ENCODE measurements around the gene CORO1C. TPM values are rescaled to one million over a fixed set of nuclear protein-coding genes. Genes with fewer than 3 reads are reported as not detected.

CORO1C gene
- total and polyA plus RNA-seq, 9 of the 15 experiments (the other 6 are each of a cell fraction or from before 2014, with no cell fraction given), result 55.2 to 280 (median 150) TPM

DNA sequence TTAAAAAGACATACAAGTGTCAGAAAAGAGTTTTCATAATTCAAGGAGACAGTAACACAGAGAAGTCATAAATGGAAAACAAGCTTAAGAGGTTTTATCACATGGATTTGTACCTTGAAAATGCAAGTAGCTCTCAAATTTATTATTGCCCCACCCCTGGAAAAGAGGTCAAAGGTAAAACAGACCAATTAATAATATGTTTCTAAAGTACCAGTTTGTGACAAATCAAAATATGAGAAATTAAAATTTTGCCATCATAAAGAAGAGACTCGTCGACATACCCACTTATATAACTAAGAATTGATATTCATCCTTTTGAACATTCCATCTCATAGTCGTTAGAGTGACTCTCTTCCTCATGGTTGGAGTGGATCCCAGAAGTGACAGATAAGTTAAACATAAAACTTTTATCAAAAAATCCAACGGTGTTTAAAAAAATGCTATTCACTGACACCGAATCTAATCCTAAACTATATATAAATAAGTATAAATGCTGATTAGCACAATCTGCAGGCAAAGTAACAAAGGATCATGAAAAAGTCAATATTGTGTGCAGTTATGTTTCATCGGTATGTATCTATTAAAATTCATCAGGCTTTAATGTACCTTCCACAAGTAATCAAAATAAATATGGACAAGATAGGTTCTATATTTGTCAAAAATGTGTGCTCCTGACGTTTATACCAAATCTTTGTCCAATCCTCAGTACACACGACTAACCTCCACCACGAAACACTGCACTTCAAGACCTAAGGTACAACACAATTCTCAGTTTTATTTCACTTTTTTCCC is 2.3 kb downstream of the CORO1C start (continued):
- TF ChIP-seq, protein P1, sequence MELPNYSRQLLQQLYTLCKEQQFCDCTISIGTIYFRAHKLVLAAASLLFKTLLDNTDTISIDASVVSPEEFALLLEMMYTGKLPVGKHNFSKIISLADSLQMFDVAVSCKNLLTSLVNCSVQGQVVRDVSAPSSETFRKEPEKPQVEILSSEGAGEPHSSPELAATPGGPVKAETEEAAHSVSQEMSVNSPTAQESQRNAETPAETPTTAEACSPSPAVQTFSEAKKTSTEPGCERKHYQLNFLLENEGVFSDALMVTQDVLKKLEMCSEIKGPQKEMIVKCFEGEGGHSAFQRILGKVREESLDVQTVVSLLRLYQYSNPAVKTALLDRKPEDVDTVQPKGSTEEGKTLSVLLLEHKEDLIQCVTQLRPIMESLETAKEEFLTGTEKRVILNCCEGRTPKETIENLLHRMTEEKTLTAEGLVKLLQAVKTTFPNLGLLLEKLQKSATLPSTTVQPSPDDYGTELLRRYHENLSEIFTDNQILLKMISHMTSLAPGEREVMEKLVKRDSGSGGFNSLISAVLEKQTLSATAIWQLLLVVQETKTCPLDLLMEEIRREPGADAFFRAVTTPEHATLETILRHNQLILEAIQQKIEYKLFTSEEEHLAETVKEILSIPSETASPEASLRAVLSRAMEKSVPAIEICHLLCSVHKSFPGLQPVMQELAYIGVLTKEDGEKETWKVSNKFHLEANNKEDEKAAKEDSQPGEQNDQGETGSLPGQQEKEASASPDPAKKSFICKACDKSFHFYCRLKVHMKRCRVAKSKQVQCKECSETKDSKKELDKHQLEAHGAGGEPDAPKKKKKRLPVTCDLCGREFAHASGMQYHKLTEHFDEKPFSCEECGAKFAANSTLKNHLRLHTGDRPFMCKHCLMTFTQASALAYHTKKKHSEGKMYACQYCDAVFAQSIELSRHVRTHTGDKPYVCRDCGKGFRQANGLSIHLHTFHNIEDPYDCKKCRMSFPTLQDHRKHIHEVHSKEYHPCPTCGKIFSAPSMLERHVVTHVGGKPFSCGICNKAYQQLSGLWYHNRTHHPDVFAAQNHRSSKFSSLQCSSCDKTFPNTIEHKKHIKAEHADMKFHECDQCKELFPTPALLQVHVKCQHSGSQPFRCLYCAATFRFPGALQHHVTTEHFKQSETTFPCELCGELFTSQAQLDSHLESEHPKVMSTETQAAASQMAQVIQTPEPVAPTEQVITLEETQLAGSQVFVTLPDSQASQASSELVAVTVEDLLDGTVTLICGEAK (IDR thresholded peaks at IDR 0.05), result peak; percentile 37; the same call in 1 of the 2 replicates
- TF ChIP-seq, protein P1 (CRISPR knock-in tag; IDR thresholded peaks at IDR 0.05), result no peak
- peak; percentile 66 for TF ChIP-seq NR2C1 (IDR thresholded peaks at IDR 0.05)
- TF ChIP-seq NR2C1 (tag; IDR thresholded peaks at IDR 0.05), result peak; percentile 60
- peak; percentile 57 for TF ChIP-seq CHD1 (IDR thresholded peaks at IDR 0.05; ENCODE audit: low read length)
- TF ChIP-seq NR2C2 (CRISPR knock-in tag; IDR thresholded peaks at IDR 0.05), result no peak
- TF ChIP-seq NR2C2 (tag; IDR thresholded peaks at IDR 0.05), result peak; percentile 53; the same call in 1 of the 2 replicates
- TF ChIP-seq C11orf30 (IDR thresholded peaks at IDR 0.05; ENCODE audit: low read depth), result peak; percentile 71
- peak; percentile 4 for TF ChIP-seq TAF9B (IDR thresholded peaks at IDR 0.05; ENCODE audit: partially characterized antibody)
- peak; percentile 65 for TF ChIP-seq ZNF316 (IDR thresholded peaks at IDR 0.05)
- TF ChIP-seq THRAP3 (IDR thresholded peaks at IDR 0.05; ENCODE audit: borderline replicate concordance), result 0 out of 2 replicates have a peak, but pooled peaks have one; percentile 67
- no peak for TF ChIP-seq U2AF1 (optimal IDR thresholded peaks at IDR 0.05; ENCODE audit: low read depth, low read length)
- TF ChIP-seq SP1 (CRISPR knock-in tag; IDR thresholded peaks at IDR 0.05), result 0 out of 2 replicates have a peak, but pooled peaks have one; percentile 7
- TF ChIP-seq, protein P2, sequence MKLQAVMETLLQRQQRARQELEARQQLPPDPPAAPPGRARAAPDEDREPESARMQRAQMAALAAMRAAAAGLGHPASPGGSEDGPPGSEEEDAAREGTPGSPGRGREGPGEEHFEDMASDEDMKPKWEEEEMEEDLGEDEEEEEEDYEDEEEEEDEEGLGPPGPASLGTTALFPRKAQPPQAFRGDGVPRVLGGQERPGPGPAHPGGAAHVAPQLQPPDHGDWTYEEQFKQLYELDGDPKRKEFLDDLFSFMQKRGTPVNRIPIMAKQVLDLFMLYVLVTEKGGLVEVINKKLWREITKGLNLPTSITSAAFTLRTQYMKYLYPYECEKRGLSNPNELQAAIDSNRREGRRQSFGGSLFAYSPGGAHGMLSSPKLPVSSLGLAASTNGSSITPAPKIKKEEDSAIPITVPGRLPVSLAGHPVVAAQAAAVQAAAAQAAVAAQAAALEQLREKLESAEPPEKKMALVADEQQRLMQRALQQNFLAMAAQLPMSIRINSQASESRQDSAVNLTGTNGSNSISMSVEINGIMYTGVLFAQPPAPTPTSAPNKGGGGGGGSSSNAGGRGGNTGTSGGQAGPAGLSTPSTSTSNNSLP (IDR thresholded peaks at IDR 0.05; ENCODE audit: borderline replicate concordance, low read depth, low read length), result 0 out of 2 replicates have a peak, but pooled peaks have one; percentile 8
